Measurements from ENCODE around the gene AKTIP. TPM values are rescaled to one million over a fixed set of nuclear protein-coding genes. Genes with fewer than 3 reads are reported as not detected.

The AKTIP gene
- total and polyA plus RNA-seq, 2 of the 4 experiments (the other 2 are of a cell fraction) = 17.7 to 19.9 TPM

GRCh38 chr16:53476867-53477266 lies 26.1 kb downstream of the AKTIP start:
- Histone ChIP-seq H3K4me1 (ENCODE audit: control insufficient read depth, insufficient read depth, low read length) (no peaks in the 10 kb centered on the region), H4K8ac (ENCODE audit: low read depth in 2 of 2, low read length in 2 of 2) (no peak overlapping the region), H2AFZ (replicated peaks; ENCODE audit: low read length, poor library complexity) (no peak overlapping the region), H3K56ac (ENCODE audit: extremely low read depth, insufficient read depth, low read length) (no peak overlapping the region), H3K4me2 (ENCODE audit: low read depth, low read length) (no peak overlapping the region), H2AK9ac (replicated peaks; ENCODE audit: low read depth, low read length, poor library complexity) (no peak overlapping the region), H3K4ac (ENCODE audit: low read depth, low read length) (no peak overlapping the region), H3K27ac (ENCODE audit: insufficient read depth, low read length) (no peak overlapping the region), H3K9me3 (ENCODE audit: control insufficient read depth, insufficient read depth, low read length) (no peaks in the 10 kb centered on the region), H3K23ac (ENCODE audit: low read depth, low read length) (no peak overlapping the region), H3K9me1 (ENCODE audit: insufficient read depth, low read length) (no peaks in the 10 kb centered on the region), H3K9ac (ENCODE audit: low read depth, low read length) (no peak overlapping the region), H4K91ac (ENCODE audit: insufficient read depth, low read depth, low read length) (no peak overlapping the region), H2BK120ac (ENCODE audit: low read depth, low read length) (no peak overlapping the region), H2BK5ac (ENCODE audit: low read depth, low read length, poor library complexity, severe bottlenecking) (no peak overlapping the region), H3K4me3 (ENCODE audit: insufficient read depth, low read depth, low read length) (no peak overlapping the region), H4K20me1 (ENCODE audit: insufficient read depth, low read length) (no peaks in the 10 kb centered on the region), H2AK5ac (ENCODE audit: low read depth, low read length) (no peak overlapping the region), H2BK20ac (ENCODE audit: low read depth, low read length) (no peak overlapping the region), H3K18ac (ENCODE audit: low read depth, low read length) (no peak overlapping the region), H3K14ac (replicated peaks; ENCODE audit: low read depth, low read length) (no peak overlapping the region), H4K5ac (ENCODE audit: low read depth, low read length) (no peak overlapping the region), H3K36me3 (ENCODE audit: control insufficient read depth, insufficient read depth, low read length) (peaks cover 19% of the 10 kb centered on the region), H3K27me3 (ENCODE audit: control insufficient read depth, insufficient read depth, low read length) (no peaks in the 10 kb centered on the region), H3K79me1 (ENCODE audit: low read depth in 1 of 2, low read length in 2 of 2) (no peaks in the 10 kb centered on the region), H2BK15ac (ENCODE audit: low read depth, low read length) (no peak overlapping the region)
- in situ Hi-C loops (cut with MboI; ENCODE audit: low sequenced_read_pairs) = no loop called here
- ChIA-PET POLR2A (ENCODE audit: unreplicated experiment) (no interaction called here), CTCF (interaction anchor here (0.5 kb wide), 1 partner anchor 336 kb away, joined by 5 read pairs; no protein-coding TSS in a partner anchor)
- dilution Hi-C loops (cut with HindIII; ENCODE audit: low sequenced_read_pairs, unreplicated experiment) = no loop called here
- no CpG with 5 or more reads among the region's 2 CpGs for WGBS, 2 experiments (ENCODE audit: extremely low coverage in 2 of 2, insufficient read length in 1 of 2)
- DNase-seq (no peak), ATAC-seq (ENCODE audit: low read depth) (no peak)
- BruUV-seq (replicated peaks) = no TSS peak
- TF ChIP-seq USF2 (IDR thresholded peaks at IDR 0.05; ENCODE audit: low read depth, low read length) (no peak), ELK1 (IDR thresholded peaks at IDR 0.05; ENCODE audit: borderline replicate concordance, low read depth, low read length) (no peak), FOS (IDR thresholded peaks at IDR 0.05; ENCODE audit: low read depth, low read length) (no peak), RAD21 (IDR thresholded peaks at IDR 0.05; ENCODE audit: low read length) (no peak), SMC3 (IDR thresholded peaks at IDR 0.05; ENCODE audit: low read depth, low read length) (no peak), RFX5 (IDR thresholded peaks at IDR 0.05; ENCODE audit: low read depth, low read length) (no peak), POLR2A (IDR thresholded peaks at IDR 0.05; ENCODE audit: low read depth, low read length) (no peak), RCOR1 (IDR thresholded peaks at IDR 0.05; ENCODE audit: insufficient replicate concordance, low read length) (no peak), CTCF (conservative IDR thresholded peaks at IDR 0.05; ENCODE audit: low read depth, low read length) (no peak), MAFK (IDR thresholded peaks at IDR 0.05; ENCODE audit: low read depth, low read length) (no peak), MAZ (IDR thresholded peaks at IDR 0.05; ENCODE audit: borderline replicate concordance, low read depth, low read length) (no peak), CEBPB (IDR thresholded peaks at IDR 0.05; ENCODE audit: low read depth, low read length) (no peak), BHLHE40 (IDR thresholded peaks at IDR 0.05; ENCODE audit: low read depth, low read length) (no peak), CHD1 (IDR thresholded peaks at IDR 0.05; ENCODE audit: low read depth, low read length) (no peak), NFE2L2 (IDR thresholded peaks at IDR 0.05; ENCODE audit: low read depth, low read length) (no peak), MXI1 (IDR thresholded peaks at IDR 0.05; ENCODE audit: borderline replicate concordance, low read depth, low read length) (no peak)
- intact Hi-C loops (cut with micrococcal nuclease) = no loop called here
